GM10266 (cell line): ENCODE results near the gene PIP5KL1.

Source experiments
- DNase-seq: peaks from one replicate; pipeline ENCODE4 v3.0.0; 2012; ENCODE audit errors: extremely low spot score
- CTCF ChIP-seq: IDR thresholded peaks from 2 replicates; pipeline ENCODE4 v1.5.1; 2012; ENCODE audit warnings: mild to moderate bottlenecking, low read depth; ENCODE audit not compliant: control insufficient read depth, insufficient read depth; ENCODE audit errors: missing control alignments

Gene PIP5KL1

GRCh38 chr9:127953154-127953553, 22.6 kb upstream of the PIP5KL1 start:
- TF ChIP-seq CTCF, result no peak
- no peak for DNase-seq

- TF ChIP-seq CTCF, result no peak
- DNase-seq, result no peak
Measured at GRCh38 chr9:127950513-127951289, 20.1 kb upstream of the PIP5KL1 start.

DNA sequence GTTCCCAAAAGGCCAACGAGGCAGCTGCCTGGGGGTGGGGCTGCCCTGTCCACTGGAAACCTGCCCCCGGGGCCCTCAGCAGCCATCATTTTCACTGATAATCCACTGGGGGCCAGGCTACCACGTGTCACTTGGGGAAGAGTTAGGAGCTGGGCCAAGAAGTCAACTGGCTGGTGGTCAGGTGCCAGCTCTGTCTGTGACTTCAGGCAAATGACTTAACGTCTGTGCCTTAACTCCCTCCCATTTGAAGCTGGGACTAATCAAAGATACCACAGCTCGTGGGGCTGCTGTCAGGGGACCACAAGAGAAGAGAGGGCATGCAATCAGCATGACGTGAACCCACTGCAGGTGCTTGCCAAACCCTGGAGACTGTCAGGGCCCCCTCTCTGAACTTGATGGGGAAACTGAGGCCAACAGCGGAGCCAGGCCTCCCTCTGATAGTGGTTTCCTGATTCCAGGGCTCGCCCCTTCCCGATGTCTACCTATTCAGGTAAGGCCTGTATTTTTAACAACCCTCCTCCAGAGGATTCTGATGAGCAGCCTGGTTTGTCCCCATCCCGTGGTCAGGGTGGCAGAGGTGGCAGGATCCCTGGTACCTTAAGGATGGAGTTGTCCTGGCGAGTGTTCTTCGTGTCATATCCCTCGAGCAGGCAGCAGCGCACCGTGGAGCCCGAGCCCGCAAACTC, 19.4 kb upstream of the PIP5KL1 start:
- no peak for TF ChIP-seq CTCF

GRCh38 chr9:127947841-127948710, 17.5 kb upstream of the PIP5KL1 start:
- DNase-seq, result no peak

More for the DNA sequence above, 19.4 kb upstream of the PIP5KL1 start:
- DNase-seq, result no peak

GRCh38 chr9:127946728-127947127, 16.2 kb upstream of the PIP5KL1 start:
- no peak for DNase-seq
- no peak for TF ChIP-seq CTCF

More at GRCh38 chr9:127947841-127948710, 17.5 kb upstream of the PIP5KL1 start:
- no peak for TF ChIP-seq CTCF

- no peak for DNase-seq
- no peak for TF ChIP-seq CTCF
Measured at GRCh38 chr9:127945942-127946341, 15.4 kb upstream of the PIP5KL1 start.
